Fibroblast of lung (primary cell): Measurements from ENCODE around the gene SLC7A6OS. TPM values are rescaled to one million over a fixed set of nuclear protein-coding genes. Genes with fewer than 3 reads are reported as not detected.

Source experiments
- DNase-seq, 2 donors: peaks; one replicate each; pipeline versions ENCODE4 v3.0.0 to v3.0.0-alpha.2; 2010; ENCODE audit warnings: low read depth in 2 of 2
- H2AFZ ChIP-seq: 2 replicates; pipeline ENCODE4 v1.5.1; 2012; ENCODE audit warnings: low read length, control low read depth, inconsistent platforms
- H3K27ac ChIP-seq: 2 replicates; pipeline ENCODE4 v1.5.1; 2011; ENCODE audit warnings: low read length, control low read depth; ENCODE audit not compliant: insufficient read depth
- H3K27me3 ChIP-seq: 2 replicates; pipeline ENCODE4 v1.5.1; 2011; ENCODE audit warnings: mild to moderate bottlenecking, low read length; ENCODE audit not compliant: control insufficient read depth, insufficient read depth
- H3K36me3 ChIP-seq: 2 replicates; pipeline ENCODE4 v1.5.1; 2011; ENCODE audit warnings: low read length; ENCODE audit not compliant: control insufficient read depth, insufficient read depth
- H3K4me1 ChIP-seq: 2 replicates; pipeline ENCODE4 v1.5.1; 2011; ENCODE audit warnings: low read length; ENCODE audit not compliant: control insufficient read depth, insufficient read depth; ENCODE audit errors: extremely low read depth
- H3K4me2 ChIP-seq: 2 replicates; pipeline ENCODE4 v1.5.1; 2011; ENCODE audit warnings: low read length, control low read depth; ENCODE audit not compliant: insufficient read depth; ENCODE audit errors: extremely low read depth
- H3K4me3 ChIP-seq, 4 experiments: fragments of 200-600 bp in 1 of 4; sonication (generic) in 1 of 4; replicated peaks in 1 of 4; 2 replicates each; pipeline ENCODE4 v1.5.1; 2011 to 2016; ENCODE audit warnings: low read length in 4 of 4, low read depth in 3 of 4, mild to moderate bottlenecking in 3 of 4, control low read depth in 2 of 4, inconsistent platforms in 1 of 4, mixed read lengths in 1 of 4; ENCODE audit not compliant: insufficient read depth in 1 of 4; ENCODE audit errors: control extremely low read depth in 1 of 4
- H3K79me2 ChIP-seq: 2 replicates; pipeline ENCODE4 v1.5.1; 2012; ENCODE audit warnings: mild to moderate bottlenecking, low read length, inconsistent platforms; ENCODE audit not compliant: control insufficient read depth, insufficient read depth
- H3K9ac ChIP-seq: 2 replicates; pipeline ENCODE4 v1.5.1; 2011; ENCODE audit warnings: mild to moderate bottlenecking, low read length, control low read depth; ENCODE audit not compliant: insufficient read depth
- H3K9me3 ChIP-seq: 2 replicates; pipeline ENCODE4 v1.5.1; 2012; ENCODE audit warnings: low read depth, low read length; ENCODE audit not compliant: control insufficient read depth, insufficient read depth
- H4K20me1 ChIP-seq: 2 replicates; pipeline ENCODE4 v1.5.1; 2011; ENCODE audit warnings: low read length; ENCODE audit not compliant: control insufficient read depth, insufficient read depth; ENCODE audit errors: extremely low read depth
- CTCF ChIP-seq, 2 donors: IDR thresholded peaks in 1 of 2; conservative IDR thresholded peaks in 1 of 2; 1 replicate in 1 of 2; 2 replicates in 1 of 2; pipeline ENCODE4 v1.5.1; 2011 to 2012; ENCODE audit warnings: low read length in 2 of 2, control low read depth in 1 of 2, inconsistent platforms in 1 of 2, low read depth in 1 of 2, mild to moderate bottlenecking in 1 of 2
- EZH2 ChIP-seq: IDR thresholded peaks from 2 replicates; pipeline ENCODE4 v1.5.1; 2012; ENCODE audit warnings: low read length, control low read depth, mild to moderate bottlenecking; ENCODE audit errors: missing control alignments
- polyA plus RNA-seq, 2 donors: library from polyadenylated mRNA; depleted of rRNA in 1 of 2; stranded (reverse) in 1 of 2; unstranded in 1 of 2; fragments of >200 nt; gene quantifications; 2 replicates each; pipeline ENCODE4 v1.2.1, GENCODE V29; 2011 to 2012; ENCODE audit warnings: missing spikeins in 1 of 2
- total RNA-seq: library from RNA; depleted of rRNA; stranded (reverse); fragments of >200 nt; gene quantifications from 2 replicates; pipeline ENCODE4 v1.2.1, GENCODE V29; 2014

Gene SLC7A6OS
- total and polyA plus RNA-seq, 2 donors (not counting 1 experiment from before 2014, with no cell fraction given), result 8.7 to 19.5 TPM

- no peak overlapping the region for H3K4me2 ChIP-seq
- H3K79me2 ChIP-seq, result peaks cover 35% of the 10 kb centered on the region
- H3K9ac ChIP-seq, result no peak overlapping the region
- no peak overlapping the region for H3K27ac ChIP-seq
- DNase-seq, result no peak
- TF ChIP-seq EZH2, result no peak
- no peak for TF ChIP-seq CTCF (conservative IDR thresholded peaks at IDR 0.05 in 1 of 2, IDR thresholded peaks at IDR 0.05 in 1 of 2; ENCODE audit: low read depth in 1 of 2, low read length in 2 of 2)
- H3K4me3 ChIP-seq, result no peak overlapping the region
- no peaks in the 10 kb centered on the region for H3K27me3 ChIP-seq
- no peak overlapping the region for H2AFZ ChIP-seq
- no peaks in the 10 kb centered on the region for H3K4me1 ChIP-seq
- peaks cover 5% of the 10 kb centered on the region for H3K36me3 ChIP-seq
- no peaks in the 10 kb centered on the region for H3K9me3 ChIP-seq
- no peaks in the 10 kb centered on the region for H4K20me1 ChIP-seq
Observed at GRCh38 chr16:68273896-68274295, 36.9 kb downstream of the SLC7A6OS start.

- Histone ChIP-seq H3K9me3 (no peaks in the 10 kb centered on the region), H3K9ac (no peak overlapping the region), H3K36me3 (peaks cover 5% of the 10 kb centered on the region), H3K27ac (no peak overlapping the region), H3K4me2 (no peak overlapping the region), H2AFZ (no peak overlapping the region), H3K4me1 (no peaks in the 10 kb centered on the region), H3K79me2 (peaks cover 37% of the 10 kb centered on the region), H4K20me1 (no peaks in the 10 kb centered on the region), H3K27me3 (no peaks in the 10 kb centered on the region), H3K4me3 (no peak overlapping the region)
- DNase-seq, result no peak
- TF ChIP-seq CTCF (conservative IDR thresholded peaks at IDR 0.05 in 1 of 2, IDR thresholded peaks at IDR 0.05 in 1 of 2; ENCODE audit: low read depth in 1 of 2, low read length in 2 of 2), result no peak
- TF ChIP-seq EZH2, result no peak
Observed at GRCh38 chr16:68273459-68273858, 37.3 kb downstream of the SLC7A6OS start.

DNA sequence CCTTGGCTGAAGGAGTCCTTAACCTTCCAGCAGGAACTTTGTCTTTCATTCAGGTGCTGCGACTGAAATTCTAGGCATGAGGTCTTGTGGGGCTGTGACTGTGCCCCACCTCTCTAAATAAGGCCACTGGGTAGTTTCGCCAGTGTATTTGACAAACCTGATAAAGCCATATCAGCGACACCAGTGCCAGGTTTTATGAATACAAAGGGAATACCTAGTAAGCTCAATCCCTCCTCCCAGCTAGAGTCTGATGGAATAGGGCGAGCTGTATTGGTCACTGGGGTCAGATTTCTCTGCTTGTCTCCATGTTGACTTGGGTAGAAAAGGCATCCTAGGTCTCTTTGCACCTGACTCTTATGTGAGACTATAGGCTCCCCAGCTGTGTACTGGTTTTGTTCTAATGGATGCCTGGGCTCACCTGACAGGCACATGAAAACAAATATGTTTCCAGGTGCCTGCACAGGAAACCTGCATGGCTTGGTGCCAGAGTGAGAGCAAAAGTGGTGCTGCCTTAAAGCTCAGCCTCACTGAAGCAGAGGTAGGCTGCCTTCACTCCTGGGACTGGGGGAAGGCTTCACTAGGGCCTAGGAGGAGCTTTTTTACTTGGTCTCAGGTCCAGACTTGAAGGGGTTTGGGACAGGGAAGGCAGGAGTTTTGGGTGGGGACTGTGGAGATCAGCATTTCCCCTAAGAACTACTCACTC, 38.1 kb downstream of the SLC7A6OS start:
- no peak for TF ChIP-seq EZH2
- no peak for TF ChIP-seq CTCF (conservative IDR thresholded peaks at IDR 0.05 in 1 of 2, IDR thresholded peaks at IDR 0.05 in 1 of 2; ENCODE audit: low read depth in 1 of 2, low read length in 2 of 2)
- no peak overlapping the region for H3K9ac ChIP-seq
- H2AFZ ChIP-seq, result no peak overlapping the region
- H3K4me1 ChIP-seq, result peaks cover 2% of the 10 kb centered on the region
- H3K27me3 ChIP-seq, result no peaks in the 10 kb centered on the region
- peaks cover 45% of the 10 kb centered on the region for H3K79me2 ChIP-seq
- no peak for DNase-seq
- H3K4me3 ChIP-seq, result no peak overlapping the region
- no peaks in the 10 kb centered on the region for H3K9me3 ChIP-seq
- H3K4me2 ChIP-seq, result no peak overlapping the region
- H4K20me1 ChIP-seq, result no peaks in the 10 kb centered on the region
- H3K27ac ChIP-seq, result no peak overlapping the region
- H3K36me3 ChIP-seq, result peaks cover 5% of the 10 kb centered on the region
